K562 (cell line): ENCODE data around the gene CCDC181. TPM values are rescaled to one million over a fixed set of nuclear protein-coding genes. Genes with fewer than 3 reads are reported as not detected.

ENCODE experiments used
- ATAC-seq: fragments of 200-7000 bp; cut with Tn5 transposase; 3 replicates; pipeline ENCODE4 v1.9.1; 2020; ENCODE audit warnings: moderate library complexity
- BruUV-seq: library from RNA; stranded (reverse); fragments of 400-500 nt; replicated peaks from 2 replicates; lab custom pipeline; 2021; lab: Mats Ljungman, UMichigan
- CTCF ChIA-PET: fragments of 300-600 bp; formaldehyde crosslinking; extraction: SDS; loops from one replicate; lab custom pipeline; 2021; ENCODE audit warnings: low intra/inter-chr PET ratio; lab: Yijun Ruan, JAX
- POLR2A ChIA-PET: fragments of 300-600, 350-650 bp; sonication (Branson Sonifier 250); formaldehyde crosslinking; extraction: SDS; loops from one replicate; lab custom pipeline; 2021; ENCODE audit warnings: antibody characterized with exemption, inconsistent platforms; lab: Yijun Ruan, JAX
- DNase-seq, 4 experiments: peaks; one replicate each; pipeline versions ENCODE4 v3.0.0 to v3.0.0-alpha.2; 2011 to 2018; ENCODE audit warnings: low spot score in 3 of 4, mixed read lengths in 3 of 4; ENCODE audit errors: extremely low read depth in 1 of 4
- FAIRE-seq: peaks from 2 replicates; lab custom pipeline; 2011; peaks lifted over from hg19 to GRCh38; lab: Jason Lieb, UNC
- H2AFZ ChIP-seq: 2 replicates; pipeline ENCODE4 v1.6.0; 2011; ENCODE audit warnings: low read depth, low read length, control low read depth, inconsistent platforms
- H3K27ac ChIP-seq: fragments of 200-600 bp; 3 replicates; pipeline ENCODE4 v1.8.0; 2011; ENCODE audit warnings: low read depth, mild to moderate bottlenecking, control low read depth, inconsistent platforms, low read length, moderate library complexity, mixed read lengths; ENCODE audit errors: extremely low read depth
- H3K27me3 ChIP-seq, 2 experiments: fragments of 300-600 bp in 1 of 2; 2 replicates in 1 of 2; 3 replicates in 1 of 2; pipeline versions ENCODE4 v1.6.0 to v1.8.0; 2011; ENCODE audit warnings: inconsistent platforms in 2 of 2, low read length in 2 of 2, mild to moderate bottlenecking in 1 of 2, mixed read lengths in 1 of 2, moderate library complexity in 1 of 2; ENCODE audit not compliant: control insufficient read depth in 2 of 2, insufficient read depth in 2 of 2
- H3K36me3 ChIP-seq: fragments of 300-600 bp; 3 replicates; pipeline ENCODE4 v1.8.0; 2011; ENCODE audit warnings: mild to moderate bottlenecking, low read length, inconsistent platforms; ENCODE audit not compliant: control insufficient read depth, insufficient read depth
- H3K4me1 ChIP-seq, 2 experiments: fragments of 200-600 bp in 1 of 2; replicated peaks in 1 of 2; 2 replicates in 1 of 2; 3 replicates in 1 of 2; pipeline versions ENCODE4 v1.5.1 to v1.8.0; 2011; ENCODE audit warnings: inconsistent platforms in 2 of 2, low read length in 2 of 2, mild to moderate bottlenecking in 1 of 2, mixed read lengths in 1 of 2, moderate library complexity in 1 of 2; ENCODE audit not compliant: control insufficient read depth in 2 of 2, insufficient read depth in 2 of 2
- H3K4me2 ChIP-seq: 2 replicates; pipeline ENCODE4 v1.6.1; 2011; ENCODE audit warnings: low read length, control low read depth, inconsistent platforms, mixed read lengths; ENCODE audit not compliant: insufficient read depth
- H3K4me3 ChIP-seq: fragments of 200-600 bp; sonication (generic), shearing (Covaris generic); 2 replicates; pipeline ENCODE4 v1.5.1; 2016; ENCODE audit warnings: control low read depth, inconsistent platforms
- H3K79me2 ChIP-seq: fragments of 200-600 bp; 3 replicates; pipeline ENCODE4 v1.8.0; 2011; ENCODE audit warnings: low read length, inconsistent platforms; ENCODE audit not compliant: control insufficient read depth, insufficient read depth
- H3K9ac ChIP-seq, 2 experiments: 2 replicates each; pipeline versions ENCODE4 v1.6.0 to v1.6.1; 2011; ENCODE audit warnings: low read depth in 2 of 2, low read length in 2 of 2, control low read depth in 1 of 2, inconsistent platforms in 1 of 2, mild to moderate bottlenecking in 1 of 2, mixed read lengths in 1 of 2; ENCODE audit not compliant: insufficient read depth in 1 of 2
- H3K9me1 ChIP-seq: one replicate; pipeline ENCODE4 v1.6.0; 2011; ENCODE audit warnings: inconsistent platforms, mild to moderate bottlenecking, low read length, moderate library complexity; ENCODE audit not compliant: control insufficient read depth, insufficient read depth
- H3K9me3 ChIP-seq: replicated peaks from 2 replicates; pipeline ENCODE4 v1.5.1; 2011; ENCODE audit warnings: low read depth, low read length, inconsistent platforms; ENCODE audit not compliant: control insufficient read depth, insufficient read depth
- H4K20me1 ChIP-seq: replicated peaks from 2 replicates; pipeline ENCODE4 v1.6.1; 2011; ENCODE audit warnings: low read length, inconsistent platforms, mixed read lengths; ENCODE audit not compliant: control insufficient read depth, insufficient read depth
- ELF2 ChIP-seq: fragments of 250-450 bp; sonication (Bioruptor Pico); IDR thresholded peaks from 2 replicates; pipeline ENCODE4 v1.5.0; 2021; ENCODE audit warnings: mild to moderate bottlenecking
- NR2C2 ChIP-seq, 2 experiments: fragments of 200-800 bp in 1 of 2; sonication (Bioruptor generic) in 1 of 2; sonication (generic) in 1 of 2; formaldehyde crosslinking in 1 of 2; IDR thresholded peaks; 2 replicates each; pipeline versions ENCODE4 v1.6.1 to v1.8.0; 2016 to 2022; ENCODE audit warnings: mild to moderate bottlenecking in 1 of 2, missing compliant biosample characterization in 1 of 2, missing genetic modification characterization in 1 of 2, missing genetic modification reagents in 1 of 2
- OTX1 ChIP-seq: fragments of 450-650 bp; formaldehyde crosslinking; IDR thresholded peaks from 2 replicates; pipeline ENCODE4 v1.4.0; 2022; ENCODE audit warnings: mild to moderate bottlenecking
- TCF7L2 ChIP-seq: fragments of 150-350 bp; IDR thresholded peaks from 2 replicates; pipeline ENCODE4 v1.6.1; 2016; ENCODE audit warnings: low read depth, mild to moderate bottlenecking, low read length, moderate library complexity
- ZSCAN32 ChIP-seq: fragments of 450-650 bp; formaldehyde crosslinking; IDR thresholded peaks from 2 replicates; pipeline ENCODE4 v1.4.0; 2020; ENCODE audit warnings: mild to moderate bottlenecking, moderate library complexity
- in situ Hi-C: fragments of 300-500 bp; cut with MboI; formaldehyde crosslinking; loops from 4 replicates; pipeline ENCODE4 v1.15.0; 2018; ENCODE audit warnings: inconsistent platforms, mixed read lengths
- intact Hi-C: fragments of 100-400 bp; cut with micrococcal nuclease; formaldehyde crosslinking; loops from 2 replicates; pipeline ENCODE4 v1.14.2; 2022
- polyA plus RNA-seq, 8 experiments: library from polyadenylated mRNA; depleted of rRNA in 4 of 8; stranded (reverse) in 5 of 8; unstranded in 3 of 8; fragments of >200 nt; fragmentation: Nextera tagmentation in 2 of 8; fragmentation: Illumina TruSeq in 1 of 8; extraction: Ambion mirVana in 2 of 8; extraction: Trizol in 1 of 8; gene quantifications; 2 replicates each; pipeline versions ENCODE4 v1.2.1 to v1.2.3, GENCODE V29; 2011 to 2014; ENCODE audit warnings: inconsistent platforms in 1 of 8, missing spikeins in 1 of 8
- total RNA-seq, 7 experiments: library from RNA; depleted of rRNA in 6 of 7; stranded (reverse); fragments of >200 nt in 6 of 7; fragmentation: Illumina TruSeq in 2 of 7; extraction: Trizol in 2 of 7; gene quantifications; 2 replicates each; pipeline versions ENCODE4 v1.2.1 to v1.2.3, GENCODE V29; 2011 to 2021; ENCODE audit warnings: low replicate concordance in 1 of 7
- TF ChIP-seq, protein P1 (sequence below): fragments of 250-450 bp; sonication (Bioruptor Pico); IDR thresholded peaks from 2 replicates; pipeline ENCODE4 v1.4.0; 2020

CCDC181 gene
- total and polyA plus RNA-seq, 9 of the 15 experiments (the other 6 are each of a cell fraction or from before 2014, with no cell fraction given), result 0.04 to 0.14 TPM; not detected in 7

DNA sequence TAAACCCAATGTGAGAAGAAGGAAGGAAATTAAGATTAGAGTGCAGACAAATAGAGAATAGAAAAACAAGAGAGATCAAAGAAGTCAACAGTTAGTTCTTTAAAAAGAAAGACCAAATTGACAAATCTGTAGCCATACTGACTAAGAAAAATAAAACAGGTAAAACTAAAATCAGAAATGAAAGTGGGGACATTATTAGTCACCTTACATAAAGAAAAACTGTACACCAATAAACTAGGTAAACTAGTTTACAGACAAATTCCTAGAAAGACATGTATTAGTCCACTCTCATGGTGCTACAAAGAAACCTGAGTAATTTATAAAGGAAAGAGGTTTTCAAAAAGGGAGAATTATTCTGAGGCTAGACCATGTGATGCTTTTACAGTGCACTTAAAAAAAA, 37.0 kb downstream of the CCDC181 start (continued):
- TF ChIP-seq NR2C2 (CRISPR knock-in tag; IDR thresholded peaks at IDR 0.05), result no peak
- TF ChIP-seq NR2C2 (tag; IDR thresholded peaks at IDR 0.05), result no peak
- no peak for TF ChIP-seq OTX1 (CRISPR knock-in tag)
- TF ChIP-seq ELF2 (CRISPR knock-in tag), result no peak
- TF ChIP-seq ZSCAN32 (CRISPR knock-in tag), result no peak

DNA sequence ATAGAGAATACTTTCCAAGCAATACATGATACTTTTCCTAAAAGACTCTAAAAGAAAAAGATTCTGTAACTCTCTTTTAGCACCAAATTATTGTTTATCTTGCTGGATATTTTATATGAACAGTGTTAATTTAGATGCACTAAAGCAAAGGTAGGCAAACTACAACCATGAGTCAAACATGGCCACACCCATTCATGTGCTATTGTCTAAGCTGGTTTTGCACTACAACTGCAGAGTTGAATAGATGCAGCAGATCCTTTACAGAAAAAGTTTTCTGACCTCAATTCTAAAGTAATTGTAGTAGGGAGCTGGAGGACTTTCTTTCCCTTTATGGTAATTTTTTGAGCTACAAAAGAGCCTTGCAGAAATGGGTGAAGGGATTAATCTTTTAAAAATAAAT, 39.9 kb downstream of the CCDC181 start:
- Histone ChIP-seq H3K4me3 (no peak overlapping the region), H4K20me1 (no peaks in the 10 kb centered on the region), H2AFZ (no peak overlapping the region), H3K4me2 (no peak overlapping the region), H3K79me2 (no peaks in the 10 kb centered on the region), H3K9me3 (no peaks in the 10 kb centered on the region), H3K27me3 (no peaks in the 10 kb centered on the region), H3K9me1 (no peaks in the 10 kb centered on the region), H3K36me3 (peaks cover 62% of the 10 kb centered on the region), H3K4me1 (no peaks in the 10 kb centered on the region), H3K27ac (no peak overlapping the region), H3K9ac (no peak overlapping the region)
- in situ Hi-C loops (no loop called here), intact Hi-C loops (no loop called here)
- FAIRE-seq (no peak), DNase-seq (no peak), ATAC-seq (no peak)
- TF ChIP-seq, protein P1, sequence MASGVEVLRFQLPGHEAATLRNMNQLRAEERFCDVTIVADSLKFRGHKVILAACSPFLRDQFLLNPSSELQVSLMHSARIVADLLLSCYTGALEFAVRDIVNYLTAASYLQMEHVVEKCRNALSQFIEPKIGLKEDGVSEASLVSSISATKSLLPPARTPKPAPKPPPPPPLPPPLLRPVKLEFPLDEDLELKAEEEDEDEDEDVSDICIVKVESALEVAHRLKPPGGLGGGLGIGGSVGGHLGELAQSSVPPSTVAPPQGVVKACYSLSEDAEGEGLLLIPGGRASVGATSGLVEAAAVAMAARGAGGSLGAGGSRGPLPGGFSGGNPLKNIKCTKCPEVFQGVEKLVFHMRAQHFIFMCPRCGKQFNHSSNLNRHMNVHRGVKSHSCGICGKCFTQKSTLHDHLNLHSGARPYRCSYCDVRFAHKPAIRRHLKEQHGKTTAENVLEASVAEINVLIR (CRISPR knock-in tag), result no peak
- no peak for TF ChIP-seq TCF7L2
- ChIA-PET POLR2A (interaction anchor here (0.7 to 1.4 kb wide), 2 partner anchors 9 to 291 kb away, joined by 3 to 4 read pairs; no protein-coding TSS in a partner anchor), CTCF (no interaction called here)
- BruUV-seq, result no TSS peak
